H9 (cell line): ENCODE results near the gene KLF18. TPM values are rescaled to one million over a fixed set of nuclear protein-coding genes. Genes with fewer than 3 reads are reported as not detected.

Experiments used
- DNase-seq: peaks from one replicate; pipeline ENCODE4 v3.0.0-alpha.2; 2017
- H2AFZ ChIP-seq: one replicate; pipeline ENCODE4 v1.6.1; 2013; ENCODE audit warnings: mild to moderate bottlenecking, low read length, control low read depth, moderate library complexity
- H2AK5ac ChIP-seq: 2 replicates; pipeline ENCODE4 v1.6.1; 2013; ENCODE audit warnings: low read length, control low read depth, mixed read lengths; ENCODE audit not compliant: insufficient read length
- H2BK120ac ChIP-seq: one replicate; pipeline ENCODE4 v1.6.1; 2013; ENCODE audit warnings: low read depth, mild to moderate bottlenecking, low read length, control low read depth, inconsistent platforms; ENCODE audit not compliant: poor library complexity, severe bottlenecking
- H2BK12ac ChIP-seq: 2 replicates; pipeline ENCODE4 v1.6.1; 2013; ENCODE audit warnings: low read length, control low read depth, mixed read lengths, low read depth; ENCODE audit not compliant: insufficient read length
- H2BK15ac ChIP-seq: 2 replicates; pipeline ENCODE4 v1.6.1; 2013; ENCODE audit warnings: low read depth, low read length, control low read depth
- H2BK20ac ChIP-seq: one replicate; pipeline ENCODE4 v1.6.1; 2013; ENCODE audit warnings: low read depth, mild to moderate bottlenecking, low read length, control low read depth, inconsistent platforms; ENCODE audit not compliant: poor library complexity, severe bottlenecking
- H2BK5ac ChIP-seq: 2 replicates; pipeline ENCODE4 v1.6.1; 2013; ENCODE audit warnings: low read length, control low read depth, mixed read lengths; ENCODE audit not compliant: insufficient read length
- H3K14ac ChIP-seq: 2 replicates; pipeline ENCODE4 v1.6.1; 2013; ENCODE audit warnings: low read length, control low read depth; ENCODE audit not compliant: insufficient read depth
- H3K18ac ChIP-seq: 2 replicates; pipeline ENCODE4 v1.6.1; 2013; ENCODE audit warnings: low read depth, mild to moderate bottlenecking, mixed read lengths, low read length, control low read depth; ENCODE audit not compliant: insufficient read length
- H3K23ac ChIP-seq: 2 replicates; pipeline ENCODE4 v1.6.1; 2013; ENCODE audit warnings: low read length, control low read depth, mixed read lengths, low read depth; ENCODE audit not compliant: insufficient read length
- H3K23me2 ChIP-seq: 2 replicates; pipeline ENCODE4 v1.6.1; 2013; ENCODE audit warnings: low read depth, mild to moderate bottlenecking, mixed read lengths, low read length, control low read depth; ENCODE audit not compliant: insufficient read length, poor library complexity, severe bottlenecking
- H3K27ac ChIP-seq: 2 replicates; pipeline ENCODE4 v1.5.1; 2013; ENCODE audit warnings: low read length, control low read depth, mixed read lengths, low read depth; ENCODE audit not compliant: insufficient read length
- H3K27me3 ChIP-seq: 2 replicates; pipeline ENCODE4 v1.6.1; 2013; ENCODE audit warnings: low read length, control low read depth, inconsistent platforms; ENCODE audit not compliant: insufficient read depth
- H3K4ac ChIP-seq: 2 replicates; pipeline ENCODE4 v1.6.1; 2013; ENCODE audit warnings: low read depth, mild to moderate bottlenecking, control low read depth, inconsistent platforms, low read length, moderate library complexity
- H3K4me1 ChIP-seq: 2 replicates; pipeline ENCODE4 v1.6.1; 2013; ENCODE audit warnings: low read length, control low read depth, inconsistent platforms; ENCODE audit not compliant: insufficient read depth
- H3K4me2 ChIP-seq: 2 replicates; pipeline ENCODE4 v1.6.1; 2013; ENCODE audit warnings: low read length, control low read depth, mixed read lengths; ENCODE audit not compliant: insufficient read length, insufficient read depth
- H3K56ac ChIP-seq: 2 replicates; pipeline ENCODE4 v1.6.1; 2013; ENCODE audit warnings: low read depth, mild to moderate bottlenecking, mixed read lengths, low read length, control low read depth; ENCODE audit not compliant: insufficient read length
- H3K79me1 ChIP-seq: 2 replicates; pipeline ENCODE4 v1.6.1; 2013; ENCODE audit warnings: low read depth, mild to moderate bottlenecking, moderate library complexity, low read length, control low read depth, inconsistent platforms; ENCODE audit not compliant: insufficient read depth, poor library complexity, severe bottlenecking
- H3K79me2 ChIP-seq: 2 replicates; pipeline ENCODE4 v1.6.1; 2013; ENCODE audit warnings: low read length, control low read depth, inconsistent platforms; ENCODE audit not compliant: insufficient read depth
- H3K9ac ChIP-seq: 2 replicates; pipeline ENCODE4 v1.6.1; 2013; ENCODE audit warnings: low read length, control low read depth, mixed read lengths; ENCODE audit not compliant: insufficient read length; ENCODE audit errors: extremely low read depth
- H3K9me3 ChIP-seq: one replicate; pipeline ENCODE4 v1.6.1; 2013; ENCODE audit warnings: low read depth, low read length, inconsistent platforms; ENCODE audit not compliant: control insufficient read depth
- H3T11ph ChIP-seq: one replicate; pipeline ENCODE4 v1.6.1; 2013; ENCODE audit warnings: mild to moderate bottlenecking, low read length, control low read depth, inconsistent platforms
- H4K20me1 ChIP-seq: one replicate; pipeline ENCODE4 v1.6.1; 2013; ENCODE audit not compliant: control insufficient read depth, insufficient read length, insufficient read depth
- H4K5ac ChIP-seq: 2 replicates; pipeline ENCODE4 v1.6.1; 2013; ENCODE audit warnings: low read depth, mild to moderate bottlenecking, mixed read lengths, low read length, control low read depth; ENCODE audit not compliant: insufficient read length
- H4K8ac ChIP-seq: replicated peaks from 2 replicates; pipeline ENCODE4 v1.6.1; 2013; ENCODE audit warnings: low read length, control low read depth, mixed read lengths, low read depth; ENCODE audit not compliant: insufficient read length
- H4K91ac ChIP-seq: 2 replicates; pipeline ENCODE4 v1.6.1; 2013; ENCODE audit warnings: low read depth, mild to moderate bottlenecking, moderate library complexity, mixed read lengths, low read length, control low read depth; ENCODE audit not compliant: insufficient read length
- H3K27ac Mint-ChIP-seq, 3 experiments: 2 replicates in 2 of 3; 3 replicates in 1 of 3; pipeline ENCODE4 v1.8.0; 2020 to 2021; ENCODE audit warnings: mixed read lengths in 3 of 3, mild to moderate bottlenecking in 1 of 3, moderate library complexity in 1 of 3
- H3K27me3 Mint-ChIP-seq: 2 replicates; pipeline ENCODE4 v1.8.0; 2021; ENCODE audit warnings: low read depth, mild to moderate bottlenecking, moderate library complexity, mixed read lengths
- H3K36me3 Mint-ChIP-seq, 3 experiments: 2 replicates in 2 of 3; 3 replicates in 1 of 3; pipeline ENCODE4 v1.8.0; 2020 to 2021; ENCODE audit warnings: low read depth in 3 of 3, mixed read lengths in 3 of 3; ENCODE audit not compliant: insufficient read depth in 1 of 3
- H3K4me1 Mint-ChIP-seq, 2 experiments: 2 replicates each; pipeline ENCODE4 v1.8.0; 2020; ENCODE audit warnings: mixed read lengths in 2 of 2
- H3K4me3 Mint-ChIP-seq, 2 experiments: 2 replicates in 1 of 2; 3 replicates in 1 of 2; pipeline ENCODE4 v1.8.0; 2020 to 2021; ENCODE audit warnings: mild to moderate bottlenecking in 2 of 2, mixed read lengths in 2 of 2, moderate library complexity in 1 of 2
- H3K9me3 Mint-ChIP-seq, 2 experiments: 2 replicates in 1 of 2; 3 replicates in 1 of 2; pipeline ENCODE4 v1.8.0; 2020; ENCODE audit warnings: mild to moderate bottlenecking in 2 of 2, mixed read lengths in 2 of 2, moderate library complexity in 1 of 2
- CTCF ChIP-seq: fragments of 200-600 bp; sonication (generic); conservative IDR thresholded peaks from 3 replicates; pipeline ENCODE4 v1.8.0; 2021; ENCODE audit warnings: antibody characterized with exemption, mild to moderate bottlenecking
- WGBS: extraction: QIAGEN DNeasy Blood & Tissue Kit; methylation state at CpG from one replicate; pipeline ENCODE4 v1.1.7; 2013; ENCODE audit warnings: missing lambda C conversion rate, low lambda C conversion rate, mixed read lengths; ENCODE audit not compliant: insufficient read length; ENCODE audit errors: extremely low coverage; 5-methylcytosine and 5-hydroxymethylcytosine counted together
- total RNA-seq: library from RNA; stranded (reverse); gene quantifications from 2 replicates; pipeline ENCODE4 v1.2.1, GENCODE V29; 2021

KLF18 gene
- total RNA-seq, 1 experiment from 2014 or later = 0.07 TPM

DNA sequence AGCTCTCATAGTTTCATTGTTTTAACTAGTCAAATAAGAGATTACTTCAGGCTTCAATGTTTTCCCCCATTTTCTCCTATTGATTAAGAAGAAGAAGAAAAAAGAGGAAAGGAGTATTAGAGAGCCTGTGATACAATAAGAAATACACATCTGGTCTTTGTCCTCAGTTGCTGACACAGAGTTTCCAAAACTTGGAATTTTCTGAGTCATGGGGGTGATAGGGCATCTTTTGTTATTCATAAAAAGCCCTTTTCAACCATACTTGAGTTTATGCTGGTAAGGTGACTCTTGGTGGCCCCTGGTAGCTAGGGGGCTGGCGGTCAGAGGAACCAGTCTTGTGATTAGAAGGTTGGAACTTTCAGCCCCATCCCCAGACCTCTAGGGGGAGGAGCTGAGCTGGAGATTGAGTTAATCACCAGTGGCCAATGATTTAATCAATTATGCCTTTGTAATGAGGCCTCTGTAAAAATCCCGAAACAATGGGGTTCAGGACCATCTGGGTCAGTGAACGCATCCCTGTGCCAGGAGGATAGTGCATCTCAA is 28.9 kb upstream of the KLF18 start:
- no peak overlapping the region for H4K8ac ChIP-seq
- no peak for DNase-seq

More for the DNA sequence above, 28.9 kb upstream of the KLF18 start:
- H3K18ac ChIP-seq = no peak overlapping the region
- no peak overlapping the region for H3K4ac ChIP-seq
- no peak overlapping the region for H3K56ac ChIP-seq
- H3K27ac ChIP-seq = no peak overlapping the region
- H3K4me1 Mint-ChIP-seq = 0 out of 4 replicates have a peak, but pooled peaks cover 0 to 4% of the 10 kb centered on the region in 2 experiments
- H3K4me1 ChIP-seq = no peaks in the 10 kb centered on the region
- no peaks in the 10 kb centered on the region for H4K20me1 ChIP-seq
- no peak overlapping the region for H2BK120ac ChIP-seq
- H2BK15ac ChIP-seq = no peak overlapping the region
- H2AFZ ChIP-seq = no peak overlapping the region
- H3K23me2 ChIP-seq = no peaks in the 10 kb centered on the region
- peaks cover 2% of the 10 kb centered on the region for H3K27me3 Mint-ChIP-seq
- peaks cover 4 to 11% (median 7%) of the 10 kb centered on the region in 3 experiments; a peak in 4 of 7 replicates for H3K36me3 Mint-ChIP-seq
- peaks cover 16 to 23% of the 10 kb centered on the region in 2 experiments for H3K9me3 Mint-ChIP-seq
- H4K5ac ChIP-seq = no peak overlapping the region
- no peak overlapping the region for H3K9ac ChIP-seq
- H3K4me2 ChIP-seq = no peak overlapping the region
- H2AK5ac ChIP-seq = no peak overlapping the region
- H3K79me2 ChIP-seq = no peaks in the 10 kb centered on the region
- peak; percentile 44; the same call in 2 of the 3 replicates for TF ChIP-seq CTCF
- no peak overlapping the region for H3K23ac ChIP-seq
- no CpG with 5 or more reads among the region's 3 CpGs for WGBS
- H3K79me1 ChIP-seq = no peaks in the 10 kb centered on the region
- no peaks in the 10 kb centered on the region for H3K9me3 ChIP-seq
- H3K4me3 Mint-ChIP-seq = no peak overlapping the region
- no peaks in the 10 kb centered on the region for H3K27me3 ChIP-seq
- no peak overlapping the region for H3K27ac Mint-ChIP-seq
- no peak overlapping the region for H2BK20ac ChIP-seq
- no peak overlapping the region for H2BK5ac ChIP-seq
- H2BK12ac ChIP-seq = no peak overlapping the region
- no peak overlapping the region for H3T11ph ChIP-seq
- H3K14ac ChIP-seq = no peak overlapping the region
- no peak overlapping the region for H4K91ac ChIP-seq
